GM19043 (cell line): Measurements from ENCODE around the gene SENP7.
A peak's percentile ranks its signal among the peaks of the same experiment; 100 is the strongest.
"Not testable (repeated sequence)": the region's sequence is repeated elsewhere in the genome, so short reads cannot be mapped to it uniquely, and the experiment has no call there.

Experiments used
- ATAC-seq: cut with Tn5 transposase; IDR thresholded peaks from one replicate; pipeline ENCODE4 v1.9.1; 2021; ENCODE audit warnings: low read depth; ENCODE audit not compliant: unreplicated experiment

Gene SENP7

GRCh38 chr3:101464235-101464634, 48.8 kb downstream of the SENP7 start:
- ATAC-seq, result no peak

GRCh38 chr3:101461451-101461850, 51.6 kb downstream of the SENP7 start:
- no peak for ATAC-seq

- no peak for ATAC-seq
Observed at GRCh38 chr3:101458387-101458786, 54.6 kb downstream of the SENP7 start.

GRCh38 chr3:101454629-101455028, 58.4 kb downstream of the SENP7 start:
- ATAC-seq, result no peak

- ATAC-seq, result no peak
Observed at GRCh38 chr3:101453961-101454360, 59.1 kb downstream of the SENP7 start.

- ATAC-seq, result not testable (repeated sequence)
Observed at GRCh38 chr3:101438641-101439040, 74.4 kb downstream of the SENP7 start.

GRCh38 chr3:101433652-101434051, 79.4 kb downstream of the SENP7 start:
- ATAC-seq, result no peak

GRCh38 chr3:101423984-101424888, 88.8 kb downstream of the SENP7 start:
- ATAC-seq, result no peak

GRCh38 chr3:101418851-101419250, 94.2 kb downstream of the SENP7 start:
- ATAC-seq, result no peak

- no peak for ATAC-seq
Observed at GRCh38 chr3:101414121-101414520, 98.9 kb downstream of the SENP7 start.

GRCh38 chr3:101413656-101414055, 99.4 kb downstream of the SENP7 start:
- ATAC-seq, result no peak

- ATAC-seq, result no peak
Observed at GRCh38 chr3:101391413-101391950, 121.5 kb downstream of the SENP7 start.

GRCh38 chr3:101388706-101389105, 124.3 kb downstream of the SENP7 start:
- ATAC-seq, result no peak

- ATAC-seq, result no peak
Observed at GRCh38 chr3:101387351-101387750, 125.7 kb downstream of the SENP7 start.

- no peak for ATAC-seq
Observed at GRCh38 chr3:101384426-101384825, 128.6 kb downstream of the SENP7 start.

- no peak for ATAC-seq
Observed at GRCh38 chr3:101383656-101384055, 129.4 kb downstream of the SENP7 start.

- ATAC-seq, result no peak
Observed at GRCh38 chr3:101383156-101383575, 129.8 kb downstream of the SENP7 start.

- no peak for ATAC-seq
Observed at GRCh38 chr3:101381809-101382208, 131.2 kb downstream of the SENP7 start.

GRCh38 chr3:101379658-101380376, 133.2 kb downstream of the SENP7 start:
- ATAC-seq, result peak; percentile 95

GRCh38 chr3:101377796-101378195, 135.2 kb downstream of the SENP7 start:
- no peak for ATAC-seq

- ATAC-seq, result no peak
Observed at GRCh38 chr3:101377209-101377608, 135.8 kb downstream of the SENP7 start.
